GM19452 (cell line): ENCODE data around the gene LEMD1.
"Not testable (repeated sequence)": the region's sequence is repeated elsewhere in the genome, so short reads cannot be mapped to it uniquely, and the experiment has no call there.

Source experiments
- ATAC-seq: cut with Tn5 transposase; IDR thresholded peaks from one replicate; pipeline ENCODE4 v1.9.1; 2021; ENCODE audit not compliant: unreplicated experiment

The LEMD1 gene

DNA sequence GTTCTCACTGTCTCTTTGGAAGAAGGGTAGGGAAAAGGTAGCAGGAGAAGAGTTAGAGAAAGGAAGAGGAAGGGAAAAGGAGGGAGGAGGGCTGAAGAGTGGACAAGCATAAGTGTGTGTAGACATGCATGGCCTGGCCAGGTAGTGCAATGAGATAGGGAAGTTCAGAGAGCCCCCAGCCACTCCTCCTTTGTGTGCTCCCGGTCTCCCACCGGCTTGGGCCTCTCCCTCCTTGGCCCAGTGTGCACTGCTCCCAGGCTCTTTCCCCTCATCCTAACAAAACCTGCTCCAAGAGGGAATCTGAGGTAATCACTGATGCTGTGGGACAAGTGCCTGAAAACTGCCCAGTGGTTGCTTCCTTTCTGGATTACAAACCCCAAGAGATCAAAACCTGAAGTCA lies 10.3 kb upstream of the LEMD1 start:
- ATAC-seq, result no peak

DNA sequence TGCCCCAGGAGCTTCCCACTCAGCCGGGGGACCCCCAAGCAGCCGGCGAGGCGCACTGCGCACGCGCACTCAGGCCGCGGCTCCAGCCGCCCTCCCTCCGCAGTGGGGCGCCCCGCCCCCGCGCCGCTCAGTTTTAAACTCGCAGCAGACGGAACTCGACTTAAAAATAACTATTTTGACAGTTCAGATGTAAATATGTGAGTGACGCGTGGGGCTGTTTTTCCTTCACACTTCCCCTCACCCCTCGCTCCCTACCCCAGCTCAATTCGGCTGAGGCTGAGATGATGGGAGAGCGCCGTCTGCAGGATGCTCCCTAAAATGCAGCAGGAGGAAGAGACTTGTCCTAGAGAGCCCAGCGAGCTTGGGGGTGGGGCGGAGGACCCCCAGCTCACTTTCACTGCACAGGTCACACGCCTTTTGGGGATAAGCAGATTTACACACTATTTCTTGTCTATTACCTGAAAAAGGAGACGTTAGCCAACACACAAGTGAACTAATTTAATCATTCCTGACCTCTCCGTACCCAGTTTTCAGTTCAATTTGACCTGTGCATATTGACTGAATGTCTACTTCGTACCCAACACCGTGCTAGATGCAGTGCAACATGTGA lies 8.9 kb upstream of the LEMD1 start:
- no peak for ATAC-seq

DNA sequence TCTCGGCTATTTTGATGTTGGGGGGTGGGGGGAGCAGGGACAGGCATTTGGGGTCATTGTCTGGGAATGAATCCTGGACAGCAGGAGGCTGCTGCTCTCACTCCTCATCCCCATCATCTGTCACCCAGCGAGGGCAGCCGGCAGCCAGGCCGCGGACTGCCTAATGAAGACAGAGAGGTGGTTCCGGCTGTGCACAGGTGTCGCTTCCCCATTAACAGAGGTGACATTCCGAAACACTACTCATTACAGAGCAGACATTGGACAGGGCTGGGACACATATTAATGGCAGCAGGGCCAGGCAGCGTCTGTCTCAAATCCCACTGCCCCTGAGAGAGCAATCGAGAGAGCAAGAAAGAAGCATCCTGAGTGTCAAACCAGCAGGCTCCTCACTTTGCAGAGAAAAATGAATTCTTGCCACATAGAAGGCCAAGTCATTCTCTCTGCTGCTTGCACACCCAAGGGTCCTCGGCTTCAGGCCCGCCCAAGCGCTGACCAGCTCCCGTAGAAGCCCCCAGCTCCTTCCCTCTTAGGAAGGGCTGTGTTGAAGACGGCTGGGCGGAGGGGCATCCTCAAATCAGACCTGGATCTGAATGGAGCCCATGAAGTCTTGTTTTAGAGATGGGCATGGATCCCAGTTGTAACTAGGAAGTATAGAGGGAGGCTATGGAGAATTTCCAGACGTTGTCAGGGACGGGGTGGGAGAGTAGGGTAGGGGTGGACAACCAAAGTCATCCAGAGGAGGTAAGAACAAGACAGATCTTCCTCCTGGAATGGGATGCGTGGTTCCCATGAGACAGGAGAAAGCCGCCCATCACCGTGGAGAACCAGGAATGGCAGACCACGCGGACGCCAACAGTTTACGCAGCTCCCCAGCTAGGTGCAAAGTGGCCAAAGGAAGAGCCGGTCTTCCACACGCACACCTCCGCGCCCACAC lies 8.2 kb upstream of the LEMD1 start:
- no peak for ATAC-seq

DNA sequence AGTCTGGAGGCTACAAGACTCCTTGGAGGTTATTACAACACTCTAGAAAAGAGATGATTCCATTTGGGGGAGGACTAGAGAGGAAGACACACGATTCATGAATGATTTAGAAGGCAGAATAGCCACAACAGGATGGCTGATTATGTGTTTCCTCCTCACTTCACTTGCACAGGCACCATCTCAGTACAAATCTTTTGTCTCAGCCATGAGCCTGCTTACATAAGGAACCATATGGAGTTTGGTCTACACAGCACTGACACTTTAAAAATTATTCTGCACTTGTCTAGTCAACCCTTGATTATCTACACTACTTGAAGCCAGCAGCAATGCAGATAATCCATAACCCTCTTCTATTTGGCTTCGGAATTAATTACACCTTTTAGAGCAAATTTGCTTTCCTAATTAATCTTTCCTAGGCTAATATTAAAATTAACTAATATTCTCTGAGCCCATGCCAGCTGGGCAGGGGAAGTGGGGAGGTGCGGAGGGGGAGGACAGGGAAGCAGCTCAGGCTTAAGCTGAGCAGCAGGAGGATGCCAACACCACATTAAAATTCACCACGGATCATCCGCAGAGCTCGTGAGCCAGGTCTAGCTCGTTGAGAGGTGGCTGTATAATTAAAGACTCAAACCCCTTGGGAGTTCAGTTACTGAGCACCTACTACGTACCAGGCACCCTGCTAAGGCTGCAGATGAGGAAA lies 3.2 kb upstream of the LEMD1 start:
- no peak for ATAC-seq

DNA sequence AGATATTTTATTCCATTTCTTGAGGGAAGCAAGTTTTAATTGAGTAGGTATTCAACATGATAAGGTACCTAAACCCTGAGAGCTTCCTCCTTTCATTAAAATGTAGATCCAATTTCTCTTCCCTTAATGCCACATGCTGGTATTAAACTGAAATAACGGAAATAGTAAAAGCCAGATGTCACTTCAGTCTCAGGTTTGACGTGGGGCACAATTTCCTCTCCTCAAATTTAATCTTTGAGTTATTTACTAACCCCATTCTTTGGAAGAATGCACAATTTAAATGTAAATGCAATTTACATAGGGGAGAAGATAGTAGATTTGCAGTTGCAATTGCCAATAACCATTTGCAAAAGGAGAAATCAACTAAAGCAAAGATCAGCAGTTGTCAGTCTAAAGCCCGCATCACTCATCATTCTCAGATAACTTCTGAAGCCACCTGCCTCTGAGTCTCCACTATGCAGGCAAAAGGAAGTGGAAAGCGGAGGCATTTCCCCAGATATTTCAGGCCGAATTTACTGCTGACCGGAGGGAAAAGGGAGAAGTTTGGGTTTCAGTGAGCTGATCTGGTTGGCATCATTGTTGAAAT lies 2.1 kb upstream of the LEMD1 start:
- ATAC-seq, result no peak

- ATAC-seq, result no peak
Measured at GRCh38 chr1:205422993-205423642, 1.3 kb upstream of the LEMD1 start.

- no peak for ATAC-seq
Measured at GRCh38 chr1:205420938-205421337, 918 bp downstream of the LEMD1 start.

GRCh38 chr1:205417870-205418635 lies 3.8 kb downstream of the LEMD1 start:
- ATAC-seq, result no peak

DNA sequence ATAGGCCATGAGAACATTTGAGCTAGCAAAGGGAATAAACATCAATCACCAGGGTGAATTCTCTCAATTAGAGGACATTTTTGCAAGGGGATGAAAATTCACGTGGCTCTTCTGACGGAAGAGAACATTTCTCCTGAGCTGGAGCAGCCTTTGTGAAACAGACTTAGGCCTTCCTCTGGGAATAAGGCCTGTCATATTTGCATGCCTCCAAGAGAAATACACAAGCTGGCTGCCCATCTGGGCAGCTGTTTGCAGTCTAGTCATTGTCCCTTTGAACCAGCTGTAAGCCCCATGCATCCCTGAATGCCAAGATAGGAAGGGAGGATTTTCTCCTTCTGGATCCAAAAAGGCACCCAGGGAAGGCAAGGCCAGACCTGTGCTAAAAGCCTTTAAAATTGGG lies 5.5 kb downstream of the LEMD1 start:
- no peak for ATAC-seq

GRCh38 chr1:205410581-205411298 lies 11.1 kb downstream of the LEMD1 start:
- ATAC-seq, result no peak

DNA sequence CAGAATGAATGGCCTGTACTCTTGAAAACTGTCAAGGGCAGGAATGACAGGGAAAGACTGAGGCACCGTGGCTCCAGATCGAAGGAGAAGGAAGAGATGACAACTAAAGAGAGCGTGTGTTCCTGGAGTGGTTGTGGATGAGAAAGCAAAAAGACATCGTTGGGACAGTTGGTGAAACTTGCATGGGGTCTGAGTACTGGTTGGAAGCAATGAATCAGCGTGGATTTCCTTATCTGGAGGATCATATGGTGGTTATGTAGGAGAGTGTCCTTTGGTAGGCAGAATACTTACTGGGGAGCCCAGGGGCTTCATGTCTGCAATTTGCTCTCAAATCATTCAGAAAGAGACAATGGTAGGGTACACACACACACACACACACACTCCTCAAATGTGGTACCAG lies 13.9 kb downstream of the LEMD1 start:
- no peak for ATAC-seq

GRCh38 chr1:205406252-205406651 lies 15.6 kb downstream of the LEMD1 start:
- ATAC-seq, result not testable (repeated sequence)

GRCh38 chr1:205404484-205404883 lies 17.4 kb downstream of the LEMD1 start:
- ATAC-seq, result not testable (repeated sequence)

DNA sequence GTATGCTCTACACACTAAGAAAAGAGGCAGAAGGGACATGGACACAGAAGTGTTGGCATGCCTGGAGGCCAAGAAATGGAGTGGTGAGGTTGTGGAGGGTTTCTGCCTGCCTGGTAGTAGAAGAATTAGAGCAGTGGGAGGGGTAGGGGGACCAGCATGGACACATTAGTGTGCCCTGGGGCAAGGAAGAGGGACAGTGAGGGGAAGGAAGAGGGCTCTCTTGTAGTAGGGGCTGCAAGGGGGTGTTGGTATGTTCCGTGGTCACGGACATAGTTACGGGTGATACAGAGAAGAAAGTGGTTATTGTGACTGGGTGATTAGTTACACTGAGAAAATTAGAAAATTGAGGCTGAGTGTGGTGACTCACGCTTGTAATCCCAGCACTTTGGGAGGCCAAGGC lies 23.3 kb downstream of the LEMD1 start:
- ATAC-seq, result no peak

DNA sequence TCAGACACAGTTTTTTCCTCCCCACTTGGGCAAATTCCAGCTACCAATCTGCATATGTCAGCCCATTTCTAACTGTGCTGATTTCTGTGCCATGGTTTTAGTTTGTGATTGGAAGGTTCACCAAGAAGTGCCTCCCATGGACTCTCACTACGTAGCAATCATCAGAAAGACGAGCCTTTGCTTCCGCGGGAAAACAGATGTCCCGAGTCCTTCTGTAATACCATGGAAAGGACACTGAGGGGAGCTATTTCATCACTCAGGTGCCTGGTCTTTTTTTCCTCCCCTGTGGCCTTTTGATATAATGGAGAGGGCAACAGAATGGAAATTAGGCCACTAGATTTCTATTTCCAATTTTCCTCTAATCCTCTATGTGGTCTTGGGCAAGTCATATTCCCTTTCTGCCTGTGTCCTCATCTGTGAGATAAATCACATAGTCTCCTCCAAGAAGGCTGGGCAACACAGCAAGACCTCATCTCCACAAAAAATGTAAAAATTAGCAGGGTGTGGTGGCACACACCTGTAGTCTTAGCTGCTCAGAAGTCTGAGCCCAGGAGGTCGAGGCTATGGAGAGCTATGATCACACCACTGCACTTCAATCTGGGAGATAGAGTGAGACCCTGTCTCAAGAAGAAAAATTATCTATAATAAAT lies 24.8 kb downstream of the LEMD1 start:
- no peak for ATAC-seq

DNA sequence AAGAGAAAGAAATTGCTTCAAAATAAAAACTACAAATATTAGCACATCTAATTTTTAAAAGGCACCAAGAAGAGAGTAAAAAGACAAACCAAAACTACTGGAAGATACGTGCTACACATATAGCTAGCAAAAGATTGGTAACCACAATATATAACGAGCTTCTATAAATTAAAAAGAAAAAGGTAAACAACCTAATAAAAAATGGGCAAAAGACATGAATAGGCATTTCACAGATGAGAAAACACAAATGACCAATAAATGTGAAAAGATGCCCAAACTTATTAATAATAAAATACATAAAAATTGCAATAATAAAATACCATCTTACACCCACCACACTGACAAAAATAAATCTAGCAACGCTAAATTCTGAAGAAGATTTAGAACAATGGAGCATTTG lies 26.2 kb downstream of the LEMD1 start:
- ATAC-seq, result no peak

GRCh38 chr1:205392650-205393049 lies 29.2 kb downstream of the LEMD1 start:
- no peak for ATAC-seq

DNA sequence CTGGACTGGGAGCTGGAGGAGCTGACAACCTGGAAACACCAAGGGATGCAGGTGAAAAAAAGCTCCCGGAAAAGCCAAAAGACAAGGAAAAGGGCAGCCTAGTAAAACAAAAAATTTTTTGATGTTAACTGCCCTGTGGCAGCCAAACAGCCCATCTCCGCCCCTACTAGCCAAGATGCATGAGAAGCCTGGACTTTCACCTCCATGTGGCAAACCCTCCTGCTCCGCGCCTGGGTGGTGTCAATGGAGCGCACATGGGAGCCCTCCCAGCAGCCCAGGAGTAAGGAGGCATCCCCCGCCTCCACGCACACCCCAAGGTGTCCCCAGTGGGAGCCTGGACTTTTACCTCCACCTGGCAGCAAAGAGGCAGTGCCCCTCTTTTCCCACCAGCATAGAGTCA lies 30.5 kb downstream of the LEMD1 start:
- ATAC-seq, result no peak

DNA sequence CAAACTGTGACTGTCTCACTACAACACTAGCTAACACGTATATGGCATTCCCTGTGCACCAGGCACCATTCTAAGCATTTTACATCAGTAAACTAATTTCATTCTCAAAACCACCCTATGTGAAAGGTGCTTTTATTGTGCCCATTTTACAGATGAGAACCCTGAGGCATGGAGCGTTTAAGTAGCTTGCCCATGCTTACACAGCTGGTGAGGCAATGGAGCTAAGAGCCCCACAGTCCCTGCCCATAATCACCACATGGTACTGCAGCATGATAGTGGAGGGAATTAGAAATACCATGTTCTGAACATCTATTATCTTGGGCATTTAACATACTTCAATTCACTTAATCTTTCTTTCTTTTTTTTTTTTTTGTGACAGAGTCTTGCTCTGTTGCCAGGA lies 34.0 kb downstream of the LEMD1 start:
- no peak for ATAC-seq
